ENCODE data around the gene SPINDOC.
"Not testable (repeated sequence)": the region's sequence is repeated elsewhere in the genome, so short reads cannot be mapped to it uniquely, and the experiment has no call there.

Gene SPINDOC, protein sequence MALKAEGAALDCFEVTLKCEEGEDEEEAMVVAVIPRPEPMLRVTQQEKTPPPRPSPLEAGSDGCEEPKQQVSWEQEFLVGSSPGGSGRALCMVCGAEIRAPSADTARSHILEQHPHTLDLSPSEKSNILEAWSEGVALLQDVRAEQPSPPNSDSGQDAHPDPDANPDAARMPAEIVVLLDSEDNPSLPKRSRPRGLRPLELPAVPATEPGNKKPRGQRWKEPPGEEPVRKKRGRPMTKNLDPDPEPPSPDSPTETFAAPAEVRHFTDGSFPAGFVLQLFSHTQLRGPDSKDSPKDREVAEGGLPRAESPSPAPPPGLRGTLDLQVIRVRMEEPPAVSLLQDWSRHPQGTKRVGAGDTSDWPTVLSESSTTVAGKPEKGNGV

DNA sequence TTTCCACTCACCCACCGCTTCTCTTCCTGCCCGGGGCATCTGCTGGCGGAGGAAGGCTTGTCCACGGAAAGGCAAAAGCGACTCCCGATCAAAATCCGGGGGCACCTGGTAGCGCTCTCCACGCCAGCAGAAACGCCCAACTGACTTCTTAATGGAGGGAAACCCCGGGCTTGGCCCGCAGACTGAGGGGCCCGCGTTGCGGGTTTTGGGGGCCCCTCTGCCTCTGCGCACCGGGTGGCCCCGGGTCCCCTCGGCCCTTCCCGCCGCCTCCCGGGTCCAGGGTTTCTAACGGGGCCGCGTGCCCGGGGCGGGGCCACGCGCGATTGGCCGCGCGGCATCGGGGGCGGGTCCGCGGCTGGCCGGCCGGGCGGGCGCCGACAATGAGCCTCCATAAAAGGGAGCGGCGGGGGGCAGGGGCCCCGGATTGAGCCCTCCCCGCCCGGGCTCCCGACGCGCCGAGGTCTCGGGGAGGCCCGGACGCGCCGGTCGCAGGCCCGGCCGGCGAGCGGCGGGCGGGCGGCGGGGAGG is at the start of gene SPINDOC:
Gene SPINDOC (plus strand): TSS at position 422 of the 528 bp plus-strand sequence. CDS start 231 bp downstream, outside the sequence.
- peak; percentile 45 to 83 for DNase-seq

DNA sequence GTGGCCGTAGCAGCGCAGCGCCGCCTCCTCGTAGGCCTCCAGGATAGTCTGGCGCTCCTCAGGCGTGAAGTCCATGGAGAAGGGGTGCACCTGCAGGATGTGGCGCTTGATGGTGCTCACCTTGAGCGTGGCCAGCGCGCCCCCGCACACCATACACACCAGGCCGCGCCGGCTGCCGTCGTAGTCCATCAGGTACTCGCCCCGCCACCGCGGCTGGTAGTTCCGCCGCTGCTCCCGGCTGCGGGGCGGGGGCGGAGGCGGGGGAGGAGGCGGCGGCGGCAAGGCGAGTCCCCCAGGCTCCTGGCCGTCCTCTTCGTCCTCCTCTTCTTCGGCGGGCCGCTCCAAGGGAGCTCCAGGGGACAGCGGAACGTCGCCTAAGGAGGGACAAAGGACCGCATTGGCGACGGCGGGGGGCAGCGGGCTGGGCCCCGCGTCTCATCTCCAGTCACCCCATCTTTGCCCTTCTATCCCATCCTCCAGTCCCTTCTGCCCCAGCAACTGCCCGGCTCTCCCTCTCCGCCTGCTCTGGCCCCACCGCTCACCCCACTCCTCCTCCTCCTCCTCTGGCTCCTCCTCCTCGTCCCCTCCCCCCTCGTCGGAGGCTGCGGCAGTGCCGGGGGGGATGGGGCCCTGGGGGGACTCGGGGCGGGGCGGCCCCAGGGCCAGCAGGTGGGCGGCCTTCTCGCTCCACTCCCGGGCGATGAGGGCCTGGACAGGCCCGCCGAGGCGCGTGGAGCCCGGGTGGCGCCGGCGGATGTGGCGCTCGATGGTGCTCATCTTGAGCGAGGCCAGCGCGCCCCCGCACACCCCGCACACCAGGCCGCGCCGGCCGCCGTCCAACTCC is 49.5 kb upstream of the SPINDOC start:
- no peak for DNase-seq

DNA sequence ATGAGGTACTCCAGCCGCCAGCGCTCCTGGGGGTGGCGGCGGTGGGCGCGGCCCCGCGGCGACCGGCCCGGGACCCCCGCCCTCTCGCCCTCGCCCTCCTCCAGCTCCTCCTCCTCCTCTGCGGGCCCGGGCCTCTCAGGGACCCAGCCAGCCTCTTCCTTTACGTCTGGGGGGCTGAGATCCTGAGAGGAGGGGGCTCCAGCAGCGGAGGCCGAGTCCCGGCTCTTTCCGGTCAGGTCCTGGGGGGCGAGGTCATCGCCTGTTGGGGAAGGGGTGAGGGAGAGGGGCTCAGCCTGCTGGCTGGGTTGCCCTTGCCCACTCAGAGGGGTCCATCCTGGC is 48.9 kb upstream of the SPINDOC start:
- DNase-seq = no peak

DNA sequence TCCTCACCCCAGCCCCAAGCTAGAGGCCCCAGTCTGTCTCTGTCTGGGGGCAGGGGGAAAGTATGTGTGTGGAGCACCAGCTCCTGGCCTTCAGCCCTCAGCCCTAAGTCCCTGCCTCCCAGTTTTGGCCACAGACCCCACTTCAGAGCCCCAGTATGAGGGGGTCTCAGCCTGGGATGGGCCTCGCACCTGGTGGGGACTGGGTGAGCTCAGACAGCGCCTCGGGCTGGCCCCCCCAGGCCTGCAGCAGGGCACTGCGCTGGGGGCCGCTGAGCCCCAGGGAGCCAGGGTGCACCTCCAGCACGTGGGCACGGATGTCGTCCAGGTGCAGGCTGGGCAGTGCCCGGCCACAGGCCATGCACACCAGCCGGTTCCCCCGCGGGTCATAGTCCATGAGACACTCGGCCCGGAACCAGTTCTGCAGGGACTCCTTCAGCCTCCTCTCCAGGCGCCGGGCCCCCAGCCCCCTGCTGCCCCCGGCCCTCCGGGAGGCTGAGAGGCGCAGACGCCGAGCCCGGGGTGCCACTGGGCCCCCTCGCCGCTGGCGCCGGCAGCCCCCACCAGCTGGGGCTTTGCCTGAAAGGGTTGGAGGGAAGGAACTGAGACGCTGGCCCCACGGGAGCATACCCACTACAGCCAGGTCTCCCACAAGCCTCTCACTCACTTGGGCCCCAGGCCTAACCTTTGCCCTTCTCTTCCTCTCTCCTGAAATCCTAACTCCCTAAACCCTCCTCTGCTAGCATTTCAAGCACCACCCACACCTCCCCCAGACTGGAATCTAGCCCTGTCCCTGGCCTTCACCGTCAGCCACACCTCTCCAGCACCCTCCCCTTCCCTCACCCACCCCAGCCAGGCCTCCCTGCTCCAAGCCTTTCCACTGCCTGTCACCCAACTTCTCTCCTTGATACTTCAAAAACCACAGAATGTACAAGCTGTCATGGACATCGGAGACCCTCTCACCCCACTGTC is 48.3 kb upstream of the SPINDOC start:
- DNase-seq = no peak

DNA sequence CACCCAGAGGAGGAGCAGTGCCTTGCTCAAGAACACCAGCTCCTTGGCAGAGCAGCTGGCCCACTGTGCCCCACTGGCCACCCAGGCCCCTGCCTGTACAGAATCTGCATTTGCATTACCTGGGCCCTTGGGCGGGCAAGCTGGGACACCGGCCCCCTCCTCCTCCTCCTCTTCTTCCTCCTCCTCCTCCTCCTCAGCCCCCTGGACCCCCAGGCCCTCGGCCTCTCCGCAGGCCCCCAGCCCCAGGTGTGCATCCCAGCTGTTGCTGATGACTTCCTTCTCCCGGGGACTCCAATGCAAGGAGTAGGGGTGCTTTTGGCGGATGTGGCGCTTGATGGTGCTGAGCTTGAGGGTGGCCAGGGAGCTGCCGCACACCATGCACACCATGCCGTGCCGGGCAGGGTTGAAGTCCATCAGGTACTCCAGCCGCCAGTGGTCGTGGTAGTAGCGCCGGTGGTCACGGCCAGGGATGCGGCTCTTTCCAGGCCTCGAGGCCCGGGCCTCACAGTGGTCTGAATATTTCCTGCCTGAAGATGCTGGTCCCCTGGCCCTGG is 47.5 kb upstream of the SPINDOC start:
- DNase-seq = no peak

DNA sequence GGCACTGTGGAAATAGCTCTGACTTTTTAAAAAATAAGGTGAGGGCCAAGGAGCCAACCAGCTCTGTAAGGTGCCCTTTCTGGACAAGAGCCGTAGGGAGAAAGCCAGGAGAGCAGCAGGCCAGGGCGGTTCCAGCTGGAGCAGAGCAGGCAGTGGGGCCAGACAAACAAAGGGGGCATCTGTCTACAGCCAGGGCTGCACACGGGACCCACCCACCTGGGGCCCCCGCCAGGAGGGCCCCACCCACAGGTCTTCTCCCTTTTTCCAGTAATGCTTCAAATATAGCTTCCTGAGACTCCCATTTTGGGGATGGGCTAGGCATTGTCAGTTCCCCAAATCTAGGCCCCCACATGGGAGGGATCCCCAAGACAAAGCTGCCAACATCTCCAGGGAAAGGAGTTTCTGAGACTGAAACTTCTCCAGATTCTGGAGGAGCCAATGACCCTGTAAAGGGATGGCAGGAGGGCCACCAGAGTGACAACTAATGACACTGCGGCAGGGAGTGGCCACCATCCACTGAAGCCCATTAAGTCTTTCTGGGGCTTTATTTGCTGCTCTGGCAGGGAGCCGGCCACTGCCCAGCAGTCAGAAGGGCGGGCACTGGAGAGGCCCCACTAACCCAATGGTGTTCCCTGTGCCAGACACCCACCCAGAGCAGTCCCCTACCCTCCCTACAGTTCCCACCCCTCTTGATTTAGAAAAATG is 46.6 kb upstream of the SPINDOC start:
- no peak for DNase-seq

DNA sequence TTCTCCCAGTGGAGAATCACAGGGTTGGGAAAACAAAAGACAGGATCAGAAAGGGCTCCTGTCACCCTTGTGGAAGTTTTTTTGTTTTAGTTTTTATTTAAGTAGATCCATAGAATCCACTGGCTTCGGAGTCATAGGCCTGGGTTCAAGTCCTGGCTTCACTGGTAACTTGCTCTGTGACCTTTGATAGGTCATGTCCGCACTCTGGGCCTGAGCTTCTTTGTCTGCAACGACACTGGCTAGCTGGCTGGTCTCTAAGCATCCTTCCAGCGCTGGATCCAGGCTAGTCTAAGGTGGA is 46.0 kb upstream of the SPINDOC start:
- no peak for DNase-seq

DNA sequence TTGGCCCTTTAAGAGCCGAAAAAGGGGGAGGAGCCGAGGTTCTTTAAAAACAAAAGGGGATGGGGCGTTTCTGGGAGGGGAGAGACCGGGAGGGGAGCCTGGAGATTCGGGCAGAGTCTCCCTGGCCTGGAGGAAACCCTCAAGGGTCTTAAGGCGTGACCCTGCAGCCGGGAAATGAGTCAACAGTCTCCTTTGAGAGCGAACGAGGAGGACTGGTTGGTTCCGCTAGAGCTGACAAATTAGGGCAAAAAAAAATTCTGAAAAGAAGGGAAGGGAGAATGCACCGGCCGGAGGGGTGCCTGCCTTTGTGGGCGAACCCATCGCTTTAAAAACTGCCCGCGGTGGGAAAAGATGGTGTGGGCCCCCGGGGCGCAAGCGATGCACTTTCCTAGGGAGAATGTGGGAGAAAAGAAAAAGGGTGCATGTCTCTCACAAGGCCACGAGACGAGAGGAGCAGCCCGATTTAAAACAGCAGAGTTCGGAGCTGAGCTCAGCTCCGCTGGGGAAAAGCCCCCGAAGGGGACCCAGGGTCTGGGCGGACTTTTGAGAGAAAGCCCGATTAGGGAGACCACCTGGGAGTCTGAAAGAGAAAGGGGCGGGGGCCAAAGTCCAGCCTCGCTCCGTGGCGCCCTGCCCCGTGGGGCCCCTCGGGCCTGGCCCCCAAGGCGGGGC is 45.6 kb upstream of the SPINDOC start:
- DNase-seq = peak; percentile 50 to 57

DNA sequence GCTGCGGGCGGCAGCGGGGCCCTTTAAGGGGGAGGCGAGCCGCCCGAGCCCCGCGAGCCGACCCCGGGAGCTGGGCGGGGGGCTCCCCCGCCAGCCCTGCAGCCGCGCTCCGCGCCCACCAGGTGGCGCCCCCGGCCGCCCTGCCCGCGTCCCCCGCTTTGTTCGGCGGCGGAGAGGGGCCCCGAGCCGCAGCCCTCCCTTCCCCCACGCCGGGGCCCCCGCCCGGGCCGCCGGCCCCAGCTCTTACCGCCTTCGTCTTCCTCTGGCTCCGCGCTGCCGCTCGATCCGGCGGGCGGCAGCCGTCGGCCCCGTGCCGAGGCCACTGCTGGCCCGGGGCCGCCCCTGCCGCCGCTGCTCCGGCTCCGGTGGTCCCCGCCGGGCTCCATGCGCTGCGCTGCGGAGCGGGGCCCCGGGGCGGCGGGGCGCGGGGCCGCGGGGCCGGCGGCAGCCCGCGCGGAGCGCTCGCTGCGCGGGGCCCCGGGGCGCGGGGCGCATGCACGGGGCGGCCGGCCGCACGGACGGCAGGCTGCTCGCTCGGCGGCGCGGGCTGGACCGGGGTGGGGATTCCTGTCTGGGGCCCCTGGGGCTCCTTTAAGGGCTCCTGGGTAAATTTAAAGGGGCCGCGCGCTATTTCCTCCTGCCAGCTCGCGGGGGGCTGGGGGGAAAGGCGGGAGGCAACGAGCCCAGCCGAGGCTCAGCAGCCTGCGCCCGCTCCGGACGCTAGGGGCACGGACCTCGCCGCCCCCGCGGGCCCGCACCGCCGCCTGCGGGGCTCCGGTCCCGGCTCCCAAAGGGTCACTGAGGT is 44.8 kb upstream of the SPINDOC start, which contains the start of gene ZFTA:
Gene ZFTA (minus strand): TSS at position 539 of the 805 bp plus-strand sequence. CDS start 153 bp downstream, at position 386.
- DNase-seq = peak; percentile 64

DNA sequence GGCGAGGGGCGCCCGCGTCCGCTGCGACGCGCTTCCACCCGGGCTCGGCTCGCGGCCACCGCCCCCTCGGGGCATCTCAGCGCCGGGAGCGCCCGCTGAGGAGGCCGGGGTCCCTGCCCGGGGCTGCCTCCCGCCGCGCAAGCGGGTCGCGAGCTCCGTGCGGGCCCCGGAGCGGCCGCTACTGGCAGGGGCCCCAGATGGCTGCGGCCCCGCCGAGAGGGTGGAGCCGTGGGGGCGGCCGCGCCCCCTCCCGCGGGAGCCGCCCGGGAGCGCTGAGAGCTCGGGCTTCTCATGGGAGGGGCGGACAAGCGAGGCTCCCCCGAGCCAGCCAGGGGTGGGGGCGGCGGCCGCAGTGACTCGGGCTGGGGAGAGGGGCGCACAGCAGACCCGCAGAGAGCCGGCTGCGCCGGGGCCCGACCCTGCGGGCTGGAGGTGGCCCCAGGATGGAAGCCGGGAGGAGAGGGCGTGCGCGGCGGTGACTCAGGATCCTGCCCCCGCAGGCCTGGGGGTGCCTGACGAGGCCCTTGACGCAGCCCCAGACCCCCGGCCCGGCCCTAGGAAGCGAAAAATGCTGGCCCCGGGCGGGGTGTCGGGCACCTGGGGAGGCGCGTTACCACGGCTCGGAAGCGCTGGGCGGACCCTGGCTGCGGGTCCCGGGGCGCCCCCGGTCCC is 44.1 kb upstream of the SPINDOC start:
- DNase-seq = peak in 1 of 2 experiments; percentile 54

DNA sequence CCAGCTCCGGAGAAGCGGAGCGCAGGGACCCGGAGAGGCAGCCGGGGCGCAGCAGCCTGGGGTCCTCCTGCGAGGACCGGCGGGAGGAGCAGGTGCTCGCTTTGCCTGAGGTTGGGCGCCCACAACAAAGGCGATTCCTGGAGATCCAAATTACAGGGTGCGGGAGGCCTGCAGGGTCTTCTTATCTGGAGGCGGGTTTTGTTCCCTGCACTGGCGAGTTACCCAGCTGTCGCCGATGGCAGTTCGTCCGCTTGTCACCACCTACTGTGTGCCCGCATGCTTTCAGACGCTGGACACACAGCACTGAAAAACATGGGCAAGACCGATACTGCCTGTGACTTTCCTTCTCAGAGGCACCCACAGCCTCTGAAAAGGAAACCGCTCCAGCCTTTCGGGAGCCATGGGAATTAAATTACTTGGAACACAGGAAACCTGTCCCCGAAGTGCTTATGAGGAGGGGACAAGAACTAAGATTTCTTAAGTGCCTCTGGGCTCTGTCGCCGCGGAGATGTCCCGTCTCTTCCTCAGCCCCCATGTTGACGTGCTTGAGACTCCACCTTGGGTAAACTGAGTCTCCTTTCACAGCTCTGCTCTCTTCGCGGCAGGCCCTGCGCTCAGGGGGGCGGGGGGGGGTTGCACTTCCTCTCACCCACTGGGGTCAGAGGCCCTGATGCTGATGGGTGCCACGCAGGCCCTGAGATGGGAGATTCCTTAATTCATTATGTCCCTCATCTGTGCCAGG is 43.4 kb upstream of the SPINDOC start:
- peak in 1 of 2 experiments; percentile 30 for DNase-seq

DNA sequence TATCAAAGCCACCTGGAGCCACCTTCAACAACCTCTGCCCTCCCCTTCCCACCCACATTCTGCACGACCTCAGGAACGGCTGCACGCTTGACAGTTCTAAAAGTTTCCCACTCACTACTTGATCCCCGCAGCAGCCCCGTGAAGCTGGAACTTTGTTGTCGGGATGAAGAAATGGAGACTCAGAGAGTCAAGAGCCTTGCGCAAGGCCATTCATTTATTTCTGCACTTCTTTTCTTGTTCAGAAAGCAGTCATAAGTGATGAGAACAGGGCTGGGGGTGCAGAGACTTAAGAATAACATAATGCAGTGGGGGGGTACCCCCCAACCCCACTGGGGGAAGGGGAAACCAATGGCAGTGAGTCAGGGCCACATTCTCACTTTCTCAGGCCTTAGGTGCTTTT is 42.5 kb upstream of the SPINDOC start:
- DNase-seq = no peak

DNA sequence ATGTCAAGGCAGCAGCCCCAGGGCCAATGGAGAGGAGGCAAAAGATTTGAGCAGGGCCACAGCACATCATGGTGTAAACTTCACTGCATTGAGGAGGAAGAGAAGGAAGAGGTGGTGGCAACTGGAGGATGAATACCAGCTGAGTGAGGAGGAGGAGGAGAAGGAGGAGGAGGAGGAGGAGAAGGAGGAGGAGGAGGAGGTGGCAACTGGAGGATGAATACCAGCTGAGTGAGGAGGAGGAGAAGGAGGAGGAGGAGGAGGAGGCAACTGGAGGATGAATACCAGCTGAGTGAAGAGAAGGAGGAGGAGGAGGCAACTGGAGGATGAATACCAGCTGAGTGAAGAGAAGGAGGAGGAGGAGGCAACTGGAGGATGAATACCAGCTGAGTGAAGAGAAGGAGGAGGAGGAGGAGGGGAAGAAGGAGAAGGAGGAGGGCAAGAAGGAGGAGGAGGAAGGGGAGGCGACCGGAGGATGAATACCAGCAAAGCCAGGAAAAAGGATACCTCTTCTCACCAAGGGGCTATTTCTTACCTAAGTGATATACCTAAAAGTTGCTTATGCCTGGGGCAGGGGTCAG is 41.4 kb upstream of the SPINDOC start:
- not testable (repeated sequence) for DNase-seq

DNA sequence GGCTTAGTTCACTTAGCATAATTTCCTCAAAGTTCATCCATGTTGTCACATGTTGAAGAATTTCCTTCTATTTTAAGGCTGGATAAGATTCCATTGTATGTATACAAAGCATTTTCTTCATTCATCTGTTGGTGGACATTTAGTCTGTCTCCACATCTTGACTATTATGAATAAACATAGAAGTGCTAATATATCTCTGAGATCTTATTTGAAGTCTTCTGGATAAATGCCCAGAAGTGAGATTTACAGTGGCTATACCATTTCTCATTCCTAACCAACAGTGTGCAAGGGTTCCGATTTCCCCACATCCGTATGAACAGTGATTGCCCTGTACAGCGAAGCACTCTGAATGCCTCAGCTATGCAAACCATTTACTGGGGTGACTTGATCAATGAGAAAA is 38.1 kb upstream of the SPINDOC start:
- no peak for DNase-seq

DNA sequence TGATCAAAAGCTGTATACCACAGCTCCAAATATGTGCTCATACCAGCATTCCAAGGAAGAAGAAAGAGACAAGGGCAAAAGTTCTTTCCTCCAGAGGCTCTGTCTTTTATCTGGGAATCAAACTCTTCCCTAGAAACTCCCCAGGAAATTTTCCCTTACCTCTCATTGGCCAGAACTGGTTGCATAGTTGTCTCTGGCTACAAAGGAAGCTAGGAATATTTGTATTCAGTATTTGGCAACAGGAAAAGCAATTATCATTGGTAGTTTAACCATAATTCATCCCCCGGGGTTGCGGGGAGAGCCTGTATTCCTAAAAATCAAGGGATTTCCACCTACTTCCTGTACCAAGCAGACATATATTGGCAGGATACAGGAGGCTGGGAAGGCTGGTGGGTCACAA is 34.2 kb upstream of the SPINDOC start:
- no peak for DNase-seq

DNA sequence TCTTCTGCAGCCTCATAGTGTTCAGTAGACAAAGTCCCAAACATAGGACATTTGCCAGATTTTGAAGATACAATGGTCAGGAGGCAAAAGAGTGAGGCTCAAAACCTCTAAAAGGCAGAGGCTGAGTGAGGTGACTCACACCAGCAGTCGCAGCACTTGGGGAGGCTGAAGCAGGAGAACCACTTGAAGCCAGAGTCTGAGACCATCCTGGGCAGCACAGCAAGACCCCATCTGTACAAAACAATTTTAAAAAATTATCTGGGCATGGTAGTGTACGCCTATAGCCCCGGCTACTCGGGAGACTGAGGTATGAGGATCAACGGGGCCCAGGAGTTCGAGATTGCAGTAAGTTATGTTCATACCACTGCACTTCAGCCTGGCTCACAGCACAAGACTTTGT is 30.5 kb upstream of the SPINDOC start:
- DNase-seq = no peak

DNA sequence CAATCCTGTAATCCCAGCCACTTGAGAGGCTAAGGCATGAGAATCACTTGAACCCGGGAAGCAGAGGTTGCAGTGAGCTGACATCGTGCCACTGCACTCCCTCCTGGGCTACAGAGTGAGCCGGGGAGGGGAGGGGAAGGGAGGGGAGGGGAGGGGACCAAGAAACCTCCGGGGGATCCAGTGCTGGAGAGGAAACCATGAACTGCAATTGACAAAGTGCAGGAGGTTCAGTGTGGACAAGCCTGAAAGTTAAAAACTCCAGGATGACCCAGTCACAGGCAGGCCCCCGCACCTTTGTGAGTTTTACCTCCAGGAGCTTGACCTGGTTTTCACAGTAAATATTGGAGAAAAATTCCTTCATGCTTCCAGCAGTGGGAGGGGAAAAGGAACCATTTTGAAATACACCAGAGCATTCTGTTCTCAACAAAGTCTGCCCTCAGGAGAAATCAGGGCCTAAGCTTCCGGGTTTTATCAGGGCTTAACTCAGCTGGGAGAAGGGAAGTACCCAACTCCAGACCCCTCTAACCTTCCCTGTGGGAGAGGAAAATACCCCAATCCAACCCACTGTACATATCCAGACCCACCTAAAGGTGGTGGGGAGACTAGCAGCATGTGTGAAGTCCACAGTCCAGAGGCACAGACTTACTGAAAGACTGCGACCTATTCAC is 29.2 kb upstream of the SPINDOC start:
- DNase-seq = no peak

DNA sequence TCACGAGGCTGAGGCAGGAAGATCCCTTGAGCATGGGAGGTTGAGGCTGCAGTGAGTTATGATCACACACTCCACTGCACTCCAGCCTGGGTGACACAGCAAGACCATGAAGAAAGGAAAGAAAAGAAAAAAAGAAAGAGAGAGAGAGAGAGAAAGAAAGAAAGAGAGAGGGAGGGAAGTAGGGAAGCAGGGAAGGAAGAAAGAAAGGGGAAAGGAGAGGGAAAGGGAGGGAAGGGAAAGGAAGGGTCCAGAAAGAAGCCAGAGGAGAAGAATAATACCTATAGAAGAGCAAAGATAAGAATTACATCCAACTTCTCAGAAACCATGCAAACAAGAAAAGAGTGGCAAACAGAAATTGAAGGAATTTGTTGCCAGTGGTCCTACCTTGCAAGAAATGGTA is 27.4 kb upstream of the SPINDOC start:
- no peak for DNase-seq
